DND-41 (cell line): Measurements from ENCODE around the gene DISP1.

Experiments used
- ATAC-seq: fragments of 200-7000 bp; cut with Tn5 transposase; 3 replicates; pipeline ENCODE4 v1.9.1; 2021; ENCODE audit warnings: low read depth; ENCODE audit not compliant: insufficient read depth
- DNase-seq: peaks from one replicate; pipeline ENCODE4 v3.0.0-alpha.2; 2020
- H2AFZ ChIP-seq: 2 replicates; pipeline ENCODE4 v1.6.0; 2012; ENCODE audit warnings: low read depth, low read length
- H3K27ac ChIP-seq: 2 replicates; pipeline ENCODE4 v1.5.1; 2012; ENCODE audit warnings: low read length, inconsistent platforms
- H3K27me3 ChIP-seq: fragments of 200-600 bp; sonication (generic); 2 replicates; pipeline ENCODE4 v1.6.0; 2012; ENCODE audit warnings: low read length, mild to moderate bottlenecking, inconsistent platforms; ENCODE audit not compliant: insufficient read depth, poor library complexity
- H3K36me3 ChIP-seq: 2 replicates; pipeline ENCODE4 v1.5.1; 2012; ENCODE audit warnings: low read length, inconsistent platforms; ENCODE audit not compliant: insufficient read depth
- H3K4me1 ChIP-seq: 2 replicates; pipeline ENCODE4 v1.5.1; 2012; ENCODE audit warnings: mild to moderate bottlenecking, low read length; ENCODE audit not compliant: insufficient read depth
- H3K4me2 ChIP-seq: 2 replicates; pipeline ENCODE4 v1.6.0; 2012; ENCODE audit warnings: mild to moderate bottlenecking, moderate library complexity, low read length, inconsistent platforms; ENCODE audit not compliant: insufficient read depth
- H3K4me3 ChIP-seq, 2 experiments: fragments of 200-600 bp in 1 of 2; shearing (Covaris generic) in 1 of 2; 2 replicates each; pipeline ENCODE4 v1.5.1; 2012 to 2016; ENCODE audit warnings: inconsistent platforms in 2 of 2, low read length in 2 of 2, mild to moderate bottlenecking in 2 of 2, low read depth in 1 of 2, moderate library complexity in 1 of 2
- H3K79me2 ChIP-seq: 2 replicates; pipeline ENCODE4 v1.6.0; 2012; ENCODE audit warnings: low read length, inconsistent platforms; ENCODE audit not compliant: insufficient read depth
- H3K9ac ChIP-seq: 2 replicates; pipeline ENCODE4 v1.6.0; 2012; ENCODE audit warnings: low read depth, mild to moderate bottlenecking, inconsistent platforms, low read length, moderate library complexity
- H3K9me3 ChIP-seq: 2 replicates; pipeline ENCODE4 v1.5.1; 2012; ENCODE audit warnings: low read length, moderate library complexity, mild to moderate bottlenecking, inconsistent platforms; ENCODE audit not compliant: insufficient read depth, severe bottlenecking
- H4K20me1 ChIP-seq: 2 replicates; pipeline ENCODE4 v1.6.0; 2012; ENCODE audit warnings: low read length; ENCODE audit not compliant: insufficient read depth
- CTCF ChIP-seq: IDR thresholded peaks from 2 replicates; pipeline ENCODE4 v1.5.1; 2012; ENCODE audit warnings: borderline replicate concordance, low read length, moderate library complexity, mild to moderate bottlenecking; ENCODE audit not compliant: poor library complexity, severe bottlenecking; ENCODE audit errors: extremely low read depth
- EZH2 ChIP-seq: IDR thresholded peaks from 3 replicates; pipeline ENCODE4 v1.6.1; 2012; ENCODE audit warnings: borderline replicate concordance, low read depth, mild to moderate bottlenecking, moderate library complexity, low read length, inconsistent platforms; ENCODE audit not compliant: severe bottlenecking

Gene DISP1

GRCh38 chr1:222769181-222769580 lies 45.7 kb upstream of the DISP1 start:
- Histone ChIP-seq H3K9me3 (peaks cover 6% of the 10 kb centered on the region), H3K27ac (no peak overlapping the region), H4K20me1 (no peaks in the 10 kb centered on the region), H3K4me3 (no peak overlapping the region), H3K4me2 (no peak overlapping the region), H3K27me3 (no peaks in the 10 kb centered on the region), H3K4me1 (peaks cover 53% of the 10 kb centered on the region), H3K9ac (no peak overlapping the region), H3K79me2 (no peaks in the 10 kb centered on the region), H3K36me3 (no peaks in the 10 kb centered on the region), H2AFZ (no peak overlapping the region)
- ATAC-seq (no peak), DNase-seq (no peak)
- peak; percentile 49 for TF ChIP-seq CTCF
- no peak for TF ChIP-seq EZH2

- TF ChIP-seq CTCF: no peak
- no peak for TF ChIP-seq EZH2
- peaks cover 6% of the 10 kb centered on the region for H3K9me3 ChIP-seq
- no peak overlapping the region for H3K4me2 ChIP-seq
- ATAC-seq: no peak
- no peak overlapping the region for H3K9ac ChIP-seq
- no peak overlapping the region for H3K27ac ChIP-seq
- no peak overlapping the region for H2AFZ ChIP-seq
- H4K20me1 ChIP-seq: no peaks in the 10 kb centered on the region
- H3K4me3 ChIP-seq: no peak overlapping the region
- no peaks in the 10 kb centered on the region for H3K36me3 ChIP-seq
- no peaks in the 10 kb centered on the region for H3K79me2 ChIP-seq
- H3K27me3 ChIP-seq: no peaks in the 10 kb centered on the region
- no peak for DNase-seq
- H3K4me1 ChIP-seq: peaks cover 53% of the 10 kb centered on the region
Measured at GRCh38 chr1:222769971-222770620, 44.7 kb upstream of the DISP1 start.

- H3K36me3 ChIP-seq: no peaks in the 10 kb centered on the region
- peak; percentile 74 for DNase-seq
- no peaks in the 10 kb centered on the region for H3K79me2 ChIP-seq
- peaks cover 31% of the 10 kb centered on the region for H3K4me1 ChIP-seq
- H4K20me1 ChIP-seq: no peaks in the 10 kb centered on the region
- peak overlapping the region; percentile 51 for H3K9ac ChIP-seq
- H3K27me3 ChIP-seq: no peaks in the 10 kb centered on the region
- peak overlapping the region; percentile 6 to 47; a peak in 3 of 4 replicates for H3K4me3 ChIP-seq
- H2AFZ ChIP-seq: peak overlapping the region; percentile 68
- peak overlapping the region; percentile 62 for H3K4me2 ChIP-seq
- peaks cover 6% of the 10 kb centered on the region for H3K9me3 ChIP-seq
- TF ChIP-seq CTCF: no peak
- no peak for TF ChIP-seq EZH2
- peak; percentile 87 for ATAC-seq
- H3K27ac ChIP-seq: peak overlapping the region; percentile 89
Measured at GRCh38 chr1:222772996-222773379, 41.9 kb upstream of the DISP1 start.

- Histone ChIP-seq H4K20me1 (no peaks in the 10 kb centered on the region), H3K79me2 (no peaks in the 10 kb centered on the region), H3K4me1 (peaks cover 17% of the 10 kb centered on the region), H3K9ac (no peak overlapping the region), H3K36me3 (no peaks in the 10 kb centered on the region), H3K4me3 (no peak overlapping the region), H3K4me2 (no peak overlapping the region), H2AFZ (no peak overlapping the region), H3K27me3 (no peaks in the 10 kb centered on the region), H3K27ac (no peak overlapping the region), H3K9me3 (no peaks in the 10 kb centered on the region)
- no peak for TF ChIP-seq EZH2
- no peak for TF ChIP-seq CTCF
- ATAC-seq (no peak), DNase-seq (no peak)
Measured at GRCh38 chr1:222777463-222777862, 37.4 kb upstream of the DISP1 start.
